A673 (cell line): ENCODE measurements around the gene C8G. TPM values are rescaled to one million over a fixed set of nuclear protein-coding genes. Genes with fewer than 3 reads are reported as not detected.

Experiments
- BruUV-seq: library from RNA; stranded (reverse); fragments of 400-500 nt; replicated peaks from 2 replicates; lab custom pipeline; 2021; lab: Mats Ljungman, UMichigan
- CTCF ChIA-PET: fragments of 300-600 bp; sonication (Branson Sonifier 250); formaldehyde crosslinking; loops from one replicate; lab custom pipeline; 2022; ENCODE audit warnings: antibody characterized with exemption; lab: Charles Lee
- POLR2A ChIA-PET: fragments of 300-600 bp; sonication (Branson Sonifier 250); formaldehyde crosslinking; loops from one replicate; lab custom pipeline; 2022; ENCODE audit warnings: antibody characterized with exemption; ENCODE audit not compliant: low non-redundant PET; lab: Charles Lee
- DNase-seq: peaks from one replicate; pipeline ENCODE4 v3.0.0-alpha.2; 2015; ENCODE audit warnings: low spot score
- H3K27ac ChIP-seq: fragments of 200-600 bp; sonication (generic); 2 replicates; pipeline ENCODE4 v1.5.1; 2016; ENCODE audit warnings: mixed run types, low read depth, mild to moderate bottlenecking, mixed read lengths, antibody characterized with exemption, low read length; ENCODE audit not compliant: poor library complexity, severe bottlenecking
- H3K27me3 ChIP-seq: fragments of 200-600 bp; sonication (generic); replicated peaks from 2 replicates; pipeline ENCODE4 v1.6.1; 2017; ENCODE audit warnings: mixed run types, low read depth, mild to moderate bottlenecking, mixed read lengths, antibody characterized with exemption, low read length; ENCODE audit not compliant: insufficient read depth, poor library complexity
- H3K36me3 ChIP-seq: fragments of 200-600 bp; sonication (generic); 2 replicates; pipeline ENCODE4 v1.6.1; 2016; ENCODE audit warnings: mixed run types, mild to moderate bottlenecking, mixed read lengths, antibody characterized with exemption, low read length; ENCODE audit not compliant: insufficient read depth, poor library complexity, severe bottlenecking
- H3K4me1 ChIP-seq: fragments of 200-600 bp; sonication (generic); 2 replicates; pipeline ENCODE4 v1.6.1; 2017; ENCODE audit warnings: mixed run types, mild to moderate bottlenecking, mixed read lengths, antibody characterized with exemption, low read length; ENCODE audit not compliant: insufficient read depth, poor library complexity, severe bottlenecking
- H3K4me3 ChIP-seq: fragments of 200-600 bp; sonication (generic); 2 replicates; pipeline ENCODE4 v1.5.1; 2016; ENCODE audit warnings: low read depth, mixed run types, mild to moderate bottlenecking, mixed read lengths, low read length; ENCODE audit not compliant: poor library complexity, severe bottlenecking
- H3K9me3 ChIP-seq: fragments of 200-600 bp; sonication (generic); 2 replicates; pipeline ENCODE4 v1.6.1; 2016; ENCODE audit warnings: mixed run types, low read depth, mild to moderate bottlenecking, mixed read lengths, antibody characterized with exemption, low read length; ENCODE audit not compliant: poor library complexity, severe bottlenecking
- CTCF ChIP-seq: fragments of 300-800, 200-600 bp; sonication (generic); conservative IDR thresholded peaks from 2 replicates; pipeline ENCODE4 v1.5.1; 2017; ENCODE audit warnings: low read depth, mild to moderate bottlenecking, antibody characterized with exemption, low read length, moderate library complexity, mixed read lengths
- EZH2 ChIP-seq: fragments of 200-600 bp; sonication (generic); IDR thresholded peaks from 2 replicates; pipeline ENCODE4 v1.6.1; 2017; ENCODE audit warnings: borderline replicate concordance, low read depth, mild to moderate bottlenecking, mixed read lengths, antibody characterized with exemption, low read length; ENCODE audit not compliant: poor library complexity, severe bottlenecking
- intact Hi-C: fragments of 100-400 bp; cut with micrococcal nuclease; formaldehyde crosslinking; loops from one replicate; pipeline ENCODE4 v1.10.0; 2022; ENCODE audit not compliant: unreplicated experiment
- total RNA-seq: library from RNA; stranded (reverse); gene quantifications from 2 replicates; pipeline ENCODE4 v1.2.3, GENCODE V29; 2021

Gene C8G
- total RNA-seq, 1 experiment from 2014 or later = 0.75 TPM

- intact Hi-C loops = no loop called here
- ChIA-PET POLR2A (no interaction called here), CTCF (no interaction called here)
- Histone ChIP-seq H3K4me3 (no peak overlapping the region), H3K4me1 (no peaks in the 10 kb centered on the region), H3K27ac (no peak overlapping the region), H3K9me3 (no peaks in the 10 kb centered on the region), H3K27me3 (no peaks in the 10 kb centered on the region), H3K36me3 (peaks cover 20% of the 10 kb centered on the region)
- no TSS peak for BruUV-seq
- no peak for DNase-seq
- TF ChIP-seq EZH2 = no peak
- TF ChIP-seq CTCF = no peak
These were observed 8.3 kb upstream of the C8G start for GRCh38 chr9:136936645-136937170.

GRCh38 chr9:136937186-136938001 lies 7.6 kb upstream of the C8G start:
- Histone ChIP-seq H3K36me3 (peaks cover 27% of the 10 kb centered on the region), H3K4me3 (no peak overlapping the region), H3K9me3 (no peaks in the 10 kb centered on the region), H3K27ac (no peak overlapping the region), H3K4me1 (no peaks in the 10 kb centered on the region), H3K27me3 (no peaks in the 10 kb centered on the region)
- DNase-seq = no peak
- TF ChIP-seq EZH2 (no peak), CTCF (no peak)
- BruUV-seq = no TSS peak
- intact Hi-C loops = no loop called here
- POLR2A ChIA-PET = no interaction called here
- CTCF ChIA-PET = no interaction called here

GRCh38 chr9:136939431-136939995 lies 5.5 kb upstream of the C8G start:
- TF ChIP-seq CTCF (no peak), EZH2 (no peak)
- POLR2A ChIA-PET = no interaction called here
- Histone ChIP-seq H3K27me3 (no peaks in the 10 kb centered on the region), H3K4me3 (no peak overlapping the region), H3K27ac (no peak overlapping the region), H3K9me3 (no peaks in the 10 kb centered on the region), H3K36me3 (peaks cover 33% of the 10 kb centered on the region), H3K4me1 (no peaks in the 10 kb centered on the region)
- intact Hi-C loops = no loop called here
- BruUV-seq = no TSS peak
- DNase-seq = no peak
- CTCF ChIA-PET = no interaction called here
